ENCODE data around the gene RGS10.

Gene RGS10

DNA sequence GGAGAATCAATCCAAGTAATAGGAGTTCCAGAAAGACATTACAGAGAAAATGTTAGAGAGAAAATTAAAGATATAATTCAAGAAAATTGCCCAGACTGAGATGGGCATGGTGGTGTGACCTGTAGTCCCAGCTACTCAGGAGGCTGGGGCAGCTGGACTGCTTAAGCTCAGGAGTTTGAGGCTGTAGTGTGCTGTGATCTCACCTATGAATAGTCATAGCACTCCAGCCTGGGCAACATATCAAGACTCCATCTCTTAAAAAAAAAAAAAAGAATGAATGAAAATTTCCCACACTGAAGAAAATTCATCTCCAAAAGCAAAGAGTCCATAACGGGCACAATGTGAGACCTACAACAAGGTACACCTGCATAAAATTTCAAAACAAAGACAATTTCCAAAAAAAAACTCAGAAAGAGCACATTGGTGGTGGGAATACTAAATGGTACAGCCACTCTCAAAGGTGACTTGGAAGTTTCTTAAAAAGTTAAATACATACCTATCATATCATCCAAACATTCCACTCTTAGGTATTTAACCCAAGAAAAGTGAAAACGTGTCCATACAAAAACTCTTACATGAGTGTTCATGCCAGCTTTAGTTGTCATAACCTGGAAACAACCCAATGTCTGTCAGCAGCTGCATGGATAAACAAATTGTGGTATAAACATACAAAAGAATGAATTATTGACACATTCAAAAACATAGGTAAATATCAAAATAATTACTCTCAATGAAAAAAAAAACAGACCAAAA lies 6.9 kb upstream of the RGS10 start:
- TF ChIP-seq, protein P1, sequence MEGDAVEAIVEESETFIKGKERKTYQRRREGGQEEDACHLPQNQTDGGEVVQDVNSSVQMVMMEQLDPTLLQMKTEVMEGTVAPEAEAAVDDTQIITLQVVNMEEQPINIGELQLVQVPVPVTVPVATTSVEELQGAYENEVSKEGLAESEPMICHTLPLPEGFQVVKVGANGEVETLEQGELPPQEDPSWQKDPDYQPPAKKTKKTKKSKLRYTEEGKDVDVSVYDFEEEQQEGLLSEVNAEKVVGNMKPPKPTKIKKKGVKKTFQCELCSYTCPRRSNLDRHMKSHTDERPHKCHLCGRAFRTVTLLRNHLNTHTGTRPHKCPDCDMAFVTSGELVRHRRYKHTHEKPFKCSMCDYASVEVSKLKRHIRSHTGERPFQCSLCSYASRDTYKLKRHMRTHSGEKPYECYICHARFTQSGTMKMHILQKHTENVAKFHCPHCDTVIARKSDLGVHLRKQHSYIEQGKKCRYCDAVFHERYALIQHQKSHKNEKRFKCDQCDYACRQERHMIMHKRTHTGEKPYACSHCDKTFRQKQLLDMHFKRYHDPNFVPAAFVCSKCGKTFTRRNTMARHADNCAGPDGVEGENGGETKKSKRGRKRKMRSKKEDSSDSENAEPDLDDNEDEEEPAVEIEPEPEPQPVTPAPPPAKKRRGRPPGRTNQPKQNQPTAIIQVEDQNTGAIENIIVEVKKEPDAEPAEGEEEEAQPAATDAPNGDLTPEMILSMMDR (IDR thresholded peaks at IDR 0.05; ENCODE audit: insufficient read depth, low read length, poor library complexity, severe bottlenecking) = no peak
- no peak for TF ChIP-seq EZH2phosphoT487 (conservative IDR thresholded peaks at IDR 0.05; ENCODE audit: low read length)
- H2AFZ ChIP-seq (ENCODE audit: low read depth, low read length, severe bottlenecking) = no peak overlapping the region
- H3K27me3 ChIP-seq (ENCODE audit: low read length) = no peaks in the 10 kb centered on the region
- no peaks in the 10 kb centered on the region for H3K9me2 ChIP-seq (replicated peaks; ENCODE audit: insufficient read depth, low read length)
- no peaks in the 10 kb centered on the region for H3K36me3 ChIP-seq (ENCODE audit: low read length)
- H3K79me2 ChIP-seq (ENCODE audit: insufficient read depth, low read length) = no peaks in the 10 kb centered on the region
- H3K9ac ChIP-seq (ENCODE audit: low read length) = no peak overlapping the region
- H3F3A ChIP-seq (ENCODE audit: insufficient read depth) = no peaks in the 10 kb centered on the region
- H3K4me3 ChIP-seq (ENCODE audit: insufficient read depth, low read length, poor library complexity, severe bottlenecking) = no peak overlapping the region
- no peaks in the 10 kb centered on the region for H3K9me3 ChIP-seq (ENCODE audit: insufficient read depth, low read length)
- no peaks in the 10 kb centered on the region for H4K20me1 ChIP-seq (ENCODE audit: low read depth, low read length)
- no peak overlapping the region for H3K27ac ChIP-seq (ENCODE audit: low read depth, low read length)
- no peak overlapping the region for H3K4me2 ChIP-seq (ENCODE audit: low read depth, low read length, poor library complexity, severe bottlenecking)

DNA sequence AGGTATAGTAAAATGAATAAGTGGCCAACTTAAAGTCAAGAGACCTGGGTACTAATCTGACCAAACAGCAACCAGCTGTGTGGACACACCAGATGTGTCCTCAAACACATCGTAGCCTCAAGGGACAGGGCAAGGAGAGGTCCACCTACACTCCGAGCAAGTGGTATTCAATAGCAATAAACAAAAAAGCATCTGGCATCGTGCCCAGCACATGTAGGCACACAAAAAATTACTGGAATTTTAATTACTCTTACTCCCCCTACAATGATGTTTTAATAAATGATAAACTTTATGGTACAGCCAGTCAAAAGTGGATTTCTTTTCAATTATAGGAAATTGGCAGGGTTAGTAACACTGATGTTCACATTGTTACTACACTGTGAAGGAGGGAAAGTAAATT lies 3.5 kb upstream of the RGS10 start:
- Histone ChIP-seq H3K36me3 (ENCODE audit: low read length) (no peaks in the 10 kb centered on the region), H3K9me3 (ENCODE audit: insufficient read depth, low read length) (no peaks in the 10 kb centered on the region), H2AFZ (ENCODE audit: low read depth, low read length, severe bottlenecking) (no peak overlapping the region), H3K9me2 (replicated peaks; ENCODE audit: insufficient read depth, low read length) (no peaks in the 10 kb centered on the region), H3K79me2 (ENCODE audit: insufficient read depth, low read length) (no peaks in the 10 kb centered on the region), H3K4me3 (ENCODE audit: insufficient read depth, low read length, poor library complexity, severe bottlenecking) (no peak overlapping the region), H3F3A (ENCODE audit: insufficient read depth) (0 out of 2 replicates have a peak, but pooled peaks cover 9% of the 10 kb centered on the region), H4K20me1 (ENCODE audit: low read depth, low read length) (no peaks in the 10 kb centered on the region), H3K4me2 (ENCODE audit: low read depth, low read length, poor library complexity, severe bottlenecking) (no peak overlapping the region), H3K27me3 (ENCODE audit: low read length) (no peaks in the 10 kb centered on the region), H3K27ac (ENCODE audit: low read depth, low read length) (no peak overlapping the region), H3K9ac (ENCODE audit: low read length) (no peak overlapping the region)
- no peak for TF ChIP-seq EZH2phosphoT487 (conservative IDR thresholded peaks at IDR 0.05; ENCODE audit: low read length)
- TF ChIP-seq, protein P1 (IDR thresholded peaks at IDR 0.05; ENCODE audit: insufficient read depth, low read length, poor library complexity, severe bottlenecking) = no peak

DNA sequence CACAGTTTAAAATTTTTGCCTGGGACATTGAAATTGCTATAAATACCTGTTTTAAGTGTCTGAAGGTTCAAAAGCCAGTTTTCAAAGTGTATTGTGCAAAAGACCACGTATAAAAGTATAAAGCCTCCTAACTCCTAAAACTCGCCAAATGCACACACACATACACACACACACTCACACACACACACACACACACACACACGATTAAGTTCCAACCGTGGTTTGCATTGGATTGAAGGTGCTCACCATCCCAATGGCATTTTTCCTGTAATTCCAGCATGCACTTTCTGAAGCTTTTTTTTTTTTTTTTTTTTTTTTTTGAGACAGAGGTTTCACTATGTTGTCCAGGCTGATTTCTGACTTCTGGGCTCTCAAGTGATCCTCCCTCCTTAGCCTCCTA lies 2.8 kb upstream of the RGS10 start:
- H3K79me2 ChIP-seq (ENCODE audit: insufficient read depth, low read length) = no peaks in the 10 kb centered on the region
- TF ChIP-seq EZH2phosphoT487 (conservative IDR thresholded peaks at IDR 0.05; ENCODE audit: low read length) = no peak
- TF ChIP-seq, protein P1 (IDR thresholded peaks at IDR 0.05; ENCODE audit: insufficient read depth, low read length, poor library complexity, severe bottlenecking) = no peak
- no peak overlapping the region for H3K4me3 ChIP-seq (ENCODE audit: insufficient read depth, low read length, poor library complexity, severe bottlenecking)
- H3K27ac ChIP-seq (ENCODE audit: low read depth, low read length) = no peak overlapping the region
- H3K36me3 ChIP-seq (ENCODE audit: low read length) = no peaks in the 10 kb centered on the region
- H4K20me1 ChIP-seq (ENCODE audit: low read depth, low read length) = no peaks in the 10 kb centered on the region
- H3K9me2 ChIP-seq (replicated peaks; ENCODE audit: insufficient read depth, low read length) = no peaks in the 10 kb centered on the region
- H2AFZ ChIP-seq (ENCODE audit: low read depth, low read length, severe bottlenecking) = no peak overlapping the region
- H3K4me2 ChIP-seq (ENCODE audit: low read depth, low read length, poor library complexity, severe bottlenecking) = no peak overlapping the region
- no peaks in the 10 kb centered on the region for H3K9me3 ChIP-seq (ENCODE audit: insufficient read depth, low read length)
- H3K9ac ChIP-seq (ENCODE audit: low read length) = no peak overlapping the region
- H3F3A ChIP-seq (ENCODE audit: insufficient read depth) = 0 out of 2 replicates have a peak, but pooled peaks cover 12% of the 10 kb centered on the region
- H3K27me3 ChIP-seq (ENCODE audit: low read length) = no peaks in the 10 kb centered on the region
